ENCODE results near the gene OR2A1.
"Not testable (repeated sequence)": the region's sequence is repeated elsewhere in the genome, so short reads cannot be mapped to it uniquely, and the experiment has no call there.

OR2A1 gene

DNA sequence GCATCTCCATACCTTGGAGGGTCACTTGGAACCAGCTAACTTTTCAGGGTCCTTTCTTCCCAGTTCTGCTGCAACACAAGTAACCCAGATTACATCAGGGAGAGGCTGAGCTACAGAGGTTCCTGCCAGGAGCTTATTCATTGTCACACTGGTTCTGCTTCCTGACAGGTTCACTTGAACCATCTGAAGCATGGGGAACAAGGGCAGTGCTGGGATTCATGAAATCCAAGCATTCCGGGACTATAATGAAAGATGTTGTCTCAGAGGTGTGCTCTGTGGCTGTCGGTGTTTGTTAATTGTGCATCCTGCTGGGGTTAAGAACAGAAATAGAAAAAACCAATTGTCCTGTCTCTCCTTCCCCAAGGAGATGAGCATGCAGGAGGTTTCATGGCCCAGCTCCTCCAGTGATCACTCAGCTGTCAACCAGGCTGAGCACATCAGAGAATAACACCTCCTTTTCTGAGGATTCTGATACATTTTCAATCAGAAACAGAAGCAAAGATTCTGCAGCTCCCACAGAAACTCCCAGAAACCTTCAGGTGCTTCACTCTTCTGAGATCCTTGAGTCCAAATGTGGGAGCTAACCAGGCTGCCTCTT is at the start of gene OR2A1:
OR2A1 (plus strand) TSS at position 548 of the 598 bp plus-strand sequence. CDS start 5,706 bp downstream, outside the sequence.
- DNase-seq: not testable (repeated sequence)

DNA sequence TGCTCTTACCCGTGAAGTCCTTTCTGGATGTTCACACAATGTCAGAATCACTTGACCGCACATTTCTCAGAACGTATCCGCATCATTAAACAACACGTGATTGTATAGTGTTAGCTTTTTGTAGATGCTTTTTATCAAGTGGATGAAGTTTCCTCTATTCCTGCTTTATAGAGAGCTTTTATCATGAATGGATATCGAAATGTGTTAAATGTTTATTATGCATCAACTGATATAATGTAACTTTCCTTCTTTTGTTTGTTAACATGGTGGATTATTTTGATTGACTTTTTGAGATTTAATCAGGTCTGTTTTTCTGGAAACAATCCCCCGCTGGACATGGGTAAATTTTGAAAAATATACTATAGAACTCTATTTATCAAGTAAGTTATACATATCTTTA is 47.5 kb upstream of the OR2A1 start, which contains the start of gene OR2A7:
OR2A7 (minus strand) TSS at position 101 of the 400 bp plus-strand sequence. CDS start 5,164 bp downstream, outside the sequence.
- peak; percentile 7 for DNase-seq

GRCh38 chr7:144269188-144269587 is 43.0 kb upstream of the OR2A1 start, which contains the start of gene CTAGE8:
Gene CTAGE8 (minus strand): TSS chr7:144269288. CDS start chr7:144269250, 38 bp downstream.
- not testable (repeated sequence) for DNase-seq

GRCh38 chr7:144275281-144275680 is 36.9 kb upstream of the OR2A1 start:
- DNase-seq: not testable (repeated sequence)

- DNase-seq: not testable (repeated sequence)
Observed at GRCh38 chr7:144280010-144280409, 32.2 kb upstream of the OR2A1 start.

- DNase-seq: not testable (repeated sequence)
Observed at GRCh38 chr7:144281981-144282380, 30.2 kb upstream of the OR2A1 start.

DNA sequence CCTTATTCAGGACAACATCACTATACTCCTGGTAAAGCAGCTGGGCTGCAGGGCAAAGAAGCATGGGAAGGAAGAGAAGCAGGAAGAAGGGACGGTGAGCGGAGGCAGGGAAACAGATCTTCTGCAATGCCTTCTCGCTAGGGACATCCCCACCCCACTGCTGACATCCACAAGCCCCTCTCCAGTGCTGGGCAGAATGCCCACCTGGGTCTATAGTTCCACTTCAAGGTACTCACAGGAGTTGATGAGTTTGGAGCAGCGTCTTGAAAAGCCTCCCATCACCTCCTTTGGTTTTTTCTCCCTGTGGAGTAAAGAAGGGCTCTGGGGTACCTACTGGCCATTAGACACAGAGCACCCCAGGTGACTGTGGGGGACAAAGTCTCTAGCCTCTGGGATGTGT is 29.7 kb upstream of the OR2A1 start:
- not testable (repeated sequence) for DNase-seq

- DNase-seq: not testable (repeated sequence)
Observed at GRCh38 chr7:144283716-144284115, 28.5 kb upstream of the OR2A1 start.

GRCh38 chr7:144287171-144287784 is 24.9 kb upstream of the OR2A1 start:
- DNase-seq: not testable (repeated sequence)

- not testable (repeated sequence) for DNase-seq
Observed at GRCh38 chr7:144291607-144292006, 20.6 kb upstream of the OR2A1 start.

GRCh38 chr7:144292384-144293161 is 19.6 kb upstream of the OR2A1 start:
- DNase-seq: not testable (repeated sequence)

GRCh38 chr7:144293794-144294499 is 18.3 kb upstream of the OR2A1 start:
- DNase-seq: not testable (repeated sequence)

DNA sequence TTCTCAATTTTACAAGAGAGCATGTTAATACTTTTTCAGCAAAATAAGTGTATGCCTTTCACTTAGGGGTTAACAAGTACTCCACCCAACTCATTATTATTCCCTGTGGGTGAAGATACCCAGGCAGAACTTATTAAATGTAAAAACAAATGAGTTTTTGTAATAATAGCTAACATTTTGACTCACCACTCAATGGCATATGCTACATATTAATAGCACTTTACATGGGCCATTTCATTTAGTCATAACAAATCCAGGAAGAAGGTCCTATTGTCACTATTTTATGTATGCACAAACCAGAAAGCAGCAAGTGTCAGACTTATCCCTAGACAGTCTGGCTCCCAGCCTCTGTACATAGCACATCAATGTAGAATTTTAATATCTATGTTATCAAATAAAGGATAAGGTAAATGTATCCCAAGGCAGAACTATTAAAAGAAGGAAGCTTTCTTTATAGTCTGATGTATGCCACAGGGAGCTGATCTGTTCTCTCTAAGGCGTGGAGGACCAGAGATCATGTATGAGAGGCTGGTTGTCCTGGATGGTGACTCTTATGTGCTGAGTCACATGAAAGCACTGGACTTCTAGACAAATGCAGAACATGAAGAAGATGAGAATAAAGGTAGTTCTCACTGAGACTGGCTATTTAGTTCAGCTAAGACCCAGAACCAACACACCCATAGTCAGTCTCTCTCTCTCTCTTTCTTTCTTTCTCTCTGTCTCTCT is 9.5 kb upstream of the OR2A1 start:
- DNase-seq: not testable (repeated sequence)

DNA sequence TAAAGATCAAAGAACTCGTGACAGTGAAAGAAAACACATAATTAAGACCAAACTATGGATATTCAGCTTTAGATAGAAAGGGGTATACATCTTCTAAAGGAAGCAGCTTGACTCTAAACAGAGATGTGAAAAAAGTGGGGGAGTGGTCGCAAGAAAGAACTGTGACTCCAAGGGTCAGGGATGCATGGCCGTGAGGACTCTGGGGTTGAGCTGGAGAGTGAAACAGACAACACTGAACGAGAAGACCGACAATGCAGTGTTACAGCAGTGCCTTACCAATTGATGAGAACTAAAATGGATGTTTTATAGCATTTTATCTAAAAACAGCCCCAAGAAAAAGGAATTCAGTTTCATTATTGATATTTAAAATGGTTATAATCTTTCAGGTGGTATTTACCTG is 8.6 kb upstream of the OR2A1 start:
- DNase-seq: not testable (repeated sequence)

GRCh38 chr7:144305156-144305555 is 7.1 kb upstream of the OR2A1 start:
- DNase-seq: not testable (repeated sequence)

DNA sequence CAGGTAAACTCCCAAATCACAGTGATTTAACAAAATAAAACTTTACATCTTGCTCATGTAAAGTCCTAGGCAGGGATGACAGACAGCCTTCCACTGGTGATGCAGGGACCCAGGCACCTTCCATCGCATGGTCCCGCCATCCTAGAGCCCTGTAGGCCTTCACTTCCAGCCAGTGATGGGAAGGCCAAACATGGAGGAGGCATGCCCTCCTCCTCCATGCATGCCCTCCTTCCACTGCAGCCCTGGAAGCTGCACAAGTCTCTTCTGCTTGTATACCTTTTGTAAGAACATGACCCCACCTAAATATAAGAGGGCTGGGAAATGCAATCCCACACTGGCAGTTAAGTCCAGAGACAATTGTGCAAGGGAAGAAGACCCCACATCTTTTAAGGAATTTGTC is 2.5 kb upstream of the OR2A1 start:
- DNase-seq: not testable (repeated sequence)

DNA sequence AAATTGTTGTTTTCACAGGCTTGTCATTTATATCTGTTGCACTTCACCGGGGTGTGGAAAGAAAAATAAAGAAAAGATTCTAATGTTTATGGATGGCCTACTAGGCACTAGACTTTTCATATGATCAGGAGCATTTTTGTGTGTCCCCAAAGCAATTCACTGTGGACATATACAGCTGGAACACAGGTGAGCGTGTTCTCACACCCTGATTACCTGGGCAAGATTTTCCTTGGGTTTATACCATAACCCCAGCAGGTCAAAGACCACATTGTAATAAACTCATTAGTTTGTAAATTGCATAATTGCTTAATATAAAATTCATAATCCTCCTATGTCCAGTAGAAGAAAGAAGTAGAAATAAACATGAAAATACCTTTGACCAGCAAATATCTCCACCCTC is 1.0 kb upstream of the OR2A1 start:
- not testable (repeated sequence) for DNase-seq

DNA sequence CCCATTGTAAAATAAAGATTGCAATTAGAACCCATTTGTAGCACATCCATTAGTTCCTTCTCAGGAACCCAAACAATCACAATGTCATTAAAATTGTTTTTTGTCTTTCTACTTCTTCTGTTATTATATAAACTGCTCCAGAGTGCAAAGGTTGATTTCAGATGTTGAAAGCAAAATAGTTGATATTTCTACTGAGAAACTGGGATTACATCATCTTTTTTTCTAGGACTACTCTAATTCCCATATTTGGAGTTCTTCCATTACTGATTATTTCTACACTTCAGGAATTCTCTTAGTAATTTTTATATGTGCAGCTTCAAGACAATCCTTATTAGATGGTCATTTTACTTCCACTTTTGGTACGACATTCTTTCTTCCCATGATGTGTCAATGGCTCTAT is 5.3 kb downstream of the OR2A1 start:
- DNase-seq: not testable (repeated sequence)

DNA sequence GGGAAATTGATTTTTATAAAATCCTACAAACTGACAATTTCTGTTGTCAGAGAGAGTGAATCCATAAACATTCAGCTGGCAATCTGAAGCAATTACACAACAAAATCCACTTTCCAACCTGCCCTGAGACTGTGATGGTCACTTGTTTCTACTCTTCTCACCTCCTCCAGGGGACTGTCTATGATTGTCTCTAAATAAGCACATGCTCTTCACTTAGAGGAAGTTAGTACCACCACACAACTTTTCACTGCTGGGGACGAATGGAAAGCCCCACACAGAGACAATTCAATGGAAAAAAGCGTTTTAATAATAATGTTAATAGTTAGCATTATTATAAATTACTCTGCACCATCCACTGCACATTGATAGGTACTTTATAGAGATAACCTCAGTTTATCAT is 7.3 kb downstream of the OR2A1 start:
- not testable (repeated sequence) for DNase-seq

DNA sequence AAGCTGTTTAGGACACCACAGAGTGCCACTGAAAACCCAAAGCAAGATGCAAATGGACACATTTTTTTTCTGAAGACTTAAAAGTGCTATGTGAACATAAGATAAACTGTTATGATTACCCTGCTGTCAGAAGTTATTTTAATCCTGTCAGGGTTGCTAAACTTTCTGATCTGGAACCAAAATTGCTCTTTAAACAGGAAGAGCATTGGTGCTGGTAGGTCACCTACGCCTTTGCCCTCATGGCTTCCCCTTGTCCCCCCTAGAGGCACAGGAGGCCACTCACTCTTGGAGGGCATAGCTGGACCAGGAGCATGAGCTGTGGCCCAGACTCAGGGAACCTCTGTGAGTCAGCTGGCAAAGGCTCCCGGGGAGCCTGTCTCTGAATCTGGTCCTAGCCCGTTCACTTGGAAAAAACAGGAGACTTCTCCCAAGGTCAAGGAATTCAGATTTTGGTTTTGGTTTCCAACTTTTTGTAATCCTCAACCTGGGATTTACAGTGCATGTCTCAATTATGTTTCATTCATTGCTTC is 9.5 kb downstream of the OR2A1 start:
- DNase-seq: not testable (repeated sequence)

- DNase-seq: not testable (repeated sequence)
Observed at GRCh38 chr7:144323359-144323758, 11.1 kb downstream of the OR2A1 start.

DNA sequence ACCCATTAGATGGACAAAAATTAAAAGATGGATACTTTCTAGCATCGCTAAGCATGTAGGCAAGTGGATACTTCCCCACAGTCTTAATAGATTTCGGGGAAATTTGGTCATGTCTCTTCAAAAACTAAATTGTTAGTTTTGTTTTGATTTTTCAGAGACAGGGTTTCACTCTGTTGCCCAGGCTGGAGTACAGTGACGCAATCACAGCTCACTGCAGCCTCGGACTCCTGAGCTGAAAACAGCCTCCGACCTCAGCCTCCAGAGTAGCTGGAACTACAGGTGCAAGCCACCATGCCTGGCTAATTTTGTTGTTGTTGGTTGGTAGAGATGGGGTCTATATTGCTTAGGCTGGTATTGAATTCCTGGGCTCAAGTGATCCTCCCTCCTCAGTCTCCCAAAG is 13.6 kb downstream of the OR2A1 start:
- not testable (repeated sequence) for DNase-seq

All from eye (tissue), 1 donor.